DOHH2 (cell line): Measurements from ENCODE around the gene SIRT1.

Experiments
- H3F3A ChIP-seq: fragments of 200-600 bp; sonication (generic), shearing (Covaris generic); 2 replicates; pipeline ENCODE4 v1.6.0; 2016; ENCODE audit warnings: antibody characterized with exemption, mild to moderate bottlenecking; ENCODE audit not compliant: control insufficient read depth, insufficient read depth
- H3K27ac ChIP-seq: fragments of 200-600 bp; sonication (generic); 2 replicates; pipeline ENCODE4 v1.5.1; 2014; ENCODE audit warnings: low read depth, mild to moderate bottlenecking, low read length, moderate library complexity
- H3K27me3 ChIP-seq: fragments of 200-600 bp; sonication (generic); 2 replicates; pipeline ENCODE4 v1.6.1; 2014; ENCODE audit warnings: mild to moderate bottlenecking, low read length, mixed read lengths; ENCODE audit not compliant: control insufficient read depth
- H3K36me3 ChIP-seq: fragments of 200-600 bp; sonication (generic); 2 replicates; pipeline ENCODE4 v1.6.1; 2014; ENCODE audit warnings: mild to moderate bottlenecking, low read length, moderate library complexity, mixed read lengths; ENCODE audit not compliant: control insufficient read depth
- H3K4me1 ChIP-seq: fragments of 200-600 bp; sonication (generic); 2 replicates; pipeline ENCODE4 v1.6.1; 2014; ENCODE audit warnings: mild to moderate bottlenecking, low read length, mixed read lengths; ENCODE audit not compliant: control insufficient read depth
- H3K4me2 ChIP-seq: fragments of 200-600 bp; sonication (generic); 2 replicates; pipeline ENCODE4 v1.6.0; 2014; ENCODE audit warnings: mild to moderate bottlenecking, low read length, moderate library complexity
- H3K4me3 ChIP-seq: fragments of 200-600 bp; sonication (generic); 2 replicates; pipeline ENCODE4 v1.5.1; 2014; ENCODE audit warnings: mild to moderate bottlenecking, low read length, mixed read lengths
- H3K79me2 ChIP-seq: fragments of 200-600 bp; sonication (generic); 2 replicates; pipeline ENCODE4 v1.6.1; 2014; ENCODE audit warnings: mild to moderate bottlenecking, low read length, mixed read lengths; ENCODE audit not compliant: control insufficient read depth
- H3K9me2 ChIP-seq: fragments of 200-600 bp; sonication (generic); replicated peaks from 2 replicates; pipeline ENCODE4 v1.6.1; 2014; ENCODE audit warnings: mild to moderate bottlenecking, low read length, mixed read lengths; ENCODE audit not compliant: control insufficient read depth
- H3K9me3 ChIP-seq: fragments of 200-600 bp; sonication (generic); 2 replicates; pipeline ENCODE4 v1.6.1; 2014; ENCODE audit warnings: antibody characterized with exemption, low read length, mixed read lengths; ENCODE audit not compliant: control insufficient read depth, insufficient read depth
- H4K20me1 ChIP-seq: fragments of 200-600 bp; sonication (generic); 2 replicates; pipeline ENCODE4 v1.6.0; 2014; ENCODE audit warnings: low read depth, mild to moderate bottlenecking, antibody characterized with exemption, low read length, moderate library complexity; ENCODE audit not compliant: control insufficient read depth, insufficient read depth
- CTCF ChIP-seq: fragments of 200-600 bp; sonication (generic); IDR thresholded peaks from one replicate; pipeline ENCODE4 v1.5.1; 2014; ENCODE audit warnings: antibody characterized with exemption, mild to moderate bottlenecking, low read depth, low read length; ENCODE audit not compliant: poor library complexity, severe bottlenecking
- EZH2phosphoT487 ChIP-seq: fragments of 200-600 bp; sonication (generic); IDR thresholded peaks from 2 replicates; pipeline ENCODE4 v1.6.1; 2017; ENCODE audit warnings: borderline replicate concordance, mild to moderate bottlenecking, antibody characterized with exemption, low read length, moderate library complexity, mixed read lengths

SIRT1 gene

GRCh38 chr10:67843284-67843683 lies 41.2 kb upstream of the SIRT1 start:
- Histone ChIP-seq H3K9me2 (no peaks in the 10 kb centered on the region), H3K4me1 (no peaks in the 10 kb centered on the region), H3K36me3 (no peaks in the 10 kb centered on the region), H3K27ac (no peak overlapping the region), H4K20me1 (no peaks in the 10 kb centered on the region), H3F3A (peaks cover 5% of the 10 kb centered on the region; the same call in 1 of the 2 replicates), H3K4me2 (no peak overlapping the region), H3K79me2 (no peaks in the 10 kb centered on the region), H3K27me3 (no peaks in the 10 kb centered on the region), H3K4me3 (no peak overlapping the region), H3K9me3 (peaks cover 5% of the 10 kb centered on the region; the same call in 1 of the 2 replicates)
- TF ChIP-seq EZH2phosphoT487: no peak
- no peak for TF ChIP-seq CTCF

- Histone ChIP-seq H3K9me3 (no peaks in the 10 kb centered on the region), H3K9me2 (no peaks in the 10 kb centered on the region), H3K4me2 (peak overlapping the region; percentile 97), H3K36me3 (peaks cover 3% of the 10 kb centered on the region; the same call in 1 of the 2 replicates), H3K4me1 (peaks cover 12% of the 10 kb centered on the region), H3K4me3 (peak overlapping the region; percentile 99), H4K20me1 (no peaks in the 10 kb centered on the region), H3F3A (peaks cover 8% of the 10 kb centered on the region; the same call in 1 of the 2 replicates), H3K27me3 (no peaks in the 10 kb centered on the region), H3K27ac (peak overlapping the region; percentile 53), H3K79me2 (peaks cover 6% of the 10 kb centered on the region)
- no peak for TF ChIP-seq CTCF
- no peak for TF ChIP-seq EZH2phosphoT487
Measured at GRCh38 chr10:67849331-67850011, 35.0 kb upstream of the SIRT1 start.

- Histone ChIP-seq H3K27ac (no peak overlapping the region), H3K4me3 (no peak overlapping the region), H3K9me2 (no peaks in the 10 kb centered on the region), H3K79me2 (peaks cover 6% of the 10 kb centered on the region), H3K27me3 (no peaks in the 10 kb centered on the region), H3F3A (peaks cover 8% of the 10 kb centered on the region; the same call in 1 of the 2 replicates), H4K20me1 (no peaks in the 10 kb centered on the region), H3K4me2 (no peak overlapping the region), H3K36me3 (peaks cover 3% of the 10 kb centered on the region; the same call in 1 of the 2 replicates), H3K4me1 (peaks cover 16% of the 10 kb centered on the region), H3K9me3 (no peaks in the 10 kb centered on the region)
- no peak for TF ChIP-seq EZH2phosphoT487
- TF ChIP-seq CTCF: no peak
Measured at GRCh38 chr10:67851186-67851585, 33.3 kb upstream of the SIRT1 start.
